CD4-positive, alpha-beta T cell treated with Interferon gamma for 1 hour (primary cell): ENCODE measurements around the gene MBD5.

Source experiments
- DNase-seq: peaks from one replicate; pipeline ENCODE4 v3.0.0-alpha.2; 2020

MBD5 gene

DNA sequence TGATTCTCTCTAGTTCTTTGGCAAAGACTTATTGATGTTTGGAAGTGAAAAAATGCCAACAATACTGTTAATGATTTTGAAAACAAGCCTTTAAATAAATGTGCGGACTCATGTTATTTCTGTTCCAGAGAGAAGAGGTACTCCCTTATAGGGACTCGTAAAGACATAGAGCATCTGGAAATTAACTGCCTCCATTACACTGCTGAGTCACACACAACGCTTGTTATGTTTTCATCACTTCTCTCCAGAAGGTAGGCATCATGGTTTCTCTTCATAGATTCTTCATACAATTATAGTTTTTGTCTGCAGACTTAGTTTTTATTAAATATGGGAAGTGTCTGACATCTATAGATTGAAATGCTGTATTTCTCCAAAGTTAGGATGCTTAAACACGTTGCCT lies 321.2 kb downstream of the MBD5 start:
- DNase-seq: no peak

DNA sequence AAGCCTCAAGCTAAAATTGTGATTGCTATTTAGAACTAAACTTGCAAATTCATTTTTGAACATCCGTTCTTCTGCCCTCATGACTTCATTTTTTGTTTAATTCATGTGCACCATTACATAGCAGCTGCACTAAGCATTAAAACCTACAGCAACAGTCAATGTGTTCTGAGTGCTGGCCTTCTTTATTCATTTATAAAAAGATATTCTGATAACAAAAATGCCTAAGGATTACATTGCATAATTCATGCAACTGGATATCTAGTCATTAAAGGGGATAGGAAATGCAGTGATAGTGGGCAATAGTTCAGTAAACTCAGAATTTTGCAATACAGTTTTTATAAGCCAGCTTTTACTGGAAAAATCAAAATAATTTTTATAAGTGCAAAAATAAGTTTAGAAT lies 329.3 kb downstream of the MBD5 start:
- DNase-seq: no peak

DNA sequence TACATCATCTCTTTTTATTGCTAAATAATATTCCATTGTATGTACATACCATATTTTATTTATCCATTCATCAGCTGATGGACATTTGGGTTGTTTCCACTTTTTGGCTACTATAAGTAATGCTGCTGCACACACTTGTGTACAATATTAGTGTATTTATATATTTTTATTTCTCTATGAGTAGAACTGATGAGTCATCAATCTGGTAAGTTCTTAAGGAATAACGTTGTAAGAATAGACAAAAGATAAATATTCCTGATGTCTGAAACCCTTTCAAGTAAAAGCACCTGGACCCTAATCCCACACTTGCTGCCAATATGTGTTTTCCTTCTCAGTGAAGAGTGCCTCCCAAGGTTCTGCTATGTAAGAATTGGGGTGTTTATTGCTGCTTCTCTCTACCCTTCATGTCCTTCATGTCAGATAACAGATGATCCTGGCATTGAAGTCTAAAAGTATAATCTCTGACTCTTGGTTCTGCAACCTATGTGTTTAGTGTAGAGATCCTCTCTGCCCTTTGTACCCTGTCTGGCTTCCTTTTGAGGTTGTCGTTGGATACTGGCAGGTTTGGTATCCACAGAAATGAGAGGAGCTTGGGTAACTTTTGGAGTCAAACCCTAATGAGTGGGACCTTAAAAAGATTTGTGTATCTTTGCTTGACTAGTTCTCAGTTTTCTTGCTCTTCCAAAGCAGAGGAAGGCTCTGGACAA lies 330.7 kb downstream of the MBD5 start:
- DNase-seq: no peak

DNA sequence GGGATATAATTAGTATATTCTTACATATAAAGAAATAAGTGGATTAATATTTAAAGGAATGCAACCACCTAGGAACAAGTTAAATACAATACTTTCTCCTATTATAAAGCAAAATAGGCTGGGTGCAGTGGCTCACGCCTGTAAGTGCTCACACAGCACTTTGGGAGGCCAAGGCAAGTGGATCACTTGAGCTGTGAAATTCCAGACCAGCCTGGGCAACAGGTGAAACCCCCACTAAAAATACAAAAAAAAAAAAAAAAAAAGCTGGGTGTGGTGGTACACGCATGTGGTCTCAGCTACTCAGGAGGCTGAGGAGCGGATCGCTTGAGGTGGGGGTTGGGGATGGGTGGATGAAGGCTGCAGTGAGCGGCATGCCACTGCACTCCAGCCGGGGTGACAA lies 337.5 kb downstream of the MBD5 start:
- no peak for DNase-seq

DNA sequence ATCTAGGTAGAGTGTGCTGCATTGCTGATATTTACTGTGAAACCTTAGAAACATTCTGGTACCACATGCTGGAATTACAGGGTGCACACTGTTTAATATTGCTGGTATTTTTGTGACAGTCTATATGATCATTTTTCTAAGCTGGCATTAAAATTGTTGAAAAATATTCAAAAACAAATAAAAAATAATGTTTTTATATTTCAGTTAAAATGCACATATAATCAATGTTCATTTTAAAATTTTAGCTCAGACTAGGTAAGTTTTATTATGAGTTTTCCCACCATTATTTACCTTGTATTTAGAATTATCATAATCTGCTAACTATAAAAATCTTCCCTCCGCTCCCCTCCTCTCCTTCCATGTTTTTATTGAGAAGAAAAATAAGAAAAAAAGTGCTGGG lies 339.8 kb downstream of the MBD5 start:
- DNase-seq: no peak

DNA sequence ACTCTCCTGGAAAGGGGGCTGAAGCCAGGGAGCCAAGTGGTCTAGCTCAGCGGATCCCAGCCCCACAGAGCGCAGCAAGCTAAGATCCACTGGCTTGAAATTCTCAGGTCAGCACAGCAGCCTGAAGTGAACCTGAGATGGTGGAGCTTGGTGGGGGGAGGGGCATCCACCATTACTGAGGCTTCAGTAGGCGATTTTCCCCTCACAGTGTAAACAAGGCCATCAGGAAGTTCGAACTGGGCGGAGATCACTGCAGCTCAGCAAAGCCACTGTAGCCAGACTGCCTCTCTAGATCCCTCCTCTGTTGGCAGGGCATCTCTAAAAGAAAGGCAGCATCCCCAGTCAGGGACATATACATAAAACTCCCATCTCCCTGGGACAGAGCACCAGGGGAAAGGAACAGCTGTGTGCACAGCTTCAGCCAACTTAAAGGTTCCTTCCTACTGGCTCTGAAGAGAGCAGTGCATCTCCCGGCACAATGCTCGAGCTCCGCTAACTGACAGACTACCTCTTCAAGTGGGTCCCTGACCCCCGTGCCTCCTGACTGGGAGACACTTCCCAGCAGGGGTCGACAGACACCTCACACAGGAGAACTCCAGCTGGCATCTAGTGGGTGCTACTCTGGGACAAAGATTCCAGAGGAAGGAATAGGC lies 341.4 kb downstream of the MBD5 start:
- no peak for DNase-seq

DNA sequence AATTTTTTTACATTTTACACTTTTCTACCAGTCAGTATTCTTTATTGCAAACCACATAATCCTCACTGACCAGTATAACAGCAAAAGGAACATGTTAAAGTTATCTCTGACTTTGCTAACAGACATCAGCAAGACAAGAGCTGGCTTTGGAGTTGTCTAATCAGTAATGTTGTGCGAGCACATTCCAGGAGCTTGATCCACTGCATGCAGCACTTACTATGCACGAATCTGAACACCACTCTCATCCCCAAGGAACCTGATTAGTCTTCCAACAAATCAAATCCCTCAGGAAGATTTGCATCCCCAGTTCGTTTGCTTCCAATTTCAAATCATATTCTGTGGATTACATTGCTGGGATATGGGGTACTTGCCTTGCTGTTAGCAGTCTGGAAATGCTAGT lies 354.3 kb downstream of the MBD5 start:
- no peak for DNase-seq

DNA sequence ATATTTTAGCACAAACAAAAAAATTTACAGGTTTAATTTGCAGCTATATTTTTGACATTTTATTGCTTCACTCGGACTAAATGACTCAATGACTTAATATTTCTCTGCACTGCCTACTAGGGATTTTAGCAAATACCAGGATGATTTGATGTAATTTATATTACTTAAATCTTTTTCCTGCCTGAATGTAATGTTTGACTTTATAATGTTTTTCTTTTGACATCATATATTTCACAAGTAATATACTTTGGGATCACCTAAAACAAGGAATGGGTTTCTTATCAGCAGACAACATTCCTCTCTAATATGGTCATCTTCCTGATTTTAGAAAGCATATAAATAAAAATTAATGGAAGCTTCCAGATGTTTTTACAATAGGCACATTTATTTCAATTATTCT lies 370.4 kb downstream of the MBD5 start:
- no peak for DNase-seq

DNA sequence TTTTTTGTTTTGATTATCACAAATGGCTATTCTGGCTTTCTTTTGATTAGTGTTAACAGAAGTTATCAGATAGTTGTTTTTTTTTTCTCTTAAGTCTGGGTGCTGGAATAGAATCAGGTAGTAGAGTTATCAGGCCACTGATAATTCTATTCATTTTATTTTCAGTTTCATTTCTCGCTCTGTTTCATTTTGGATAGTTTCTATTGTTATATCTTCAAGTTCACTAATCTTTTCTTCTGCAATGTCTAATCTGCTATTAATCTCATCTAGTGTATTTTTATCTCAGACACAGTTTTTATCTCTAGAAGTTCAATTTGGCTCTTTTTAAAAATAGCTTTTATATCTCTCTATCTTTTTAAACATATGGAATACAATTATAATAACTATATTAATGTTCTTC lies 381.9 kb downstream of the MBD5 start:
- no peak for DNase-seq

DNA sequence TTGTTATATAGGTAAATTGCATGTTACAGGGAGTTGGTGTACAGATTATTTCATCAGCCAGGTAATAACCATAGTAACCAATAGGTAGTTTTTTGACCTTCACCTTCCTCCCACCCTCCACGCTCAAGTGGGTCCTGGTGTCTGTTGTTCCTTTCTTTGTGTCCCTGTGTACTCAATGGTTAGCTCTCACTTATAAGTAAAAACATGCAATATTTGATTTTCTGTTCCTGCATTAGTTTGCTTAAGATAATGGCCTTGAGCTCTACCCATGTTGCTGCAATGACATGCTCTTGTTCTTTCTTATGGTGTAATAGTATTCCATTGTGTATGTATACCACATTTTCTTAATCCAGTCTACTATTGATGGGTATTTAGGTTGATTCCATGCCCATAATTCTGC lies 390.0 kb downstream of the MBD5 start:
- DNase-seq: no peak

DNA sequence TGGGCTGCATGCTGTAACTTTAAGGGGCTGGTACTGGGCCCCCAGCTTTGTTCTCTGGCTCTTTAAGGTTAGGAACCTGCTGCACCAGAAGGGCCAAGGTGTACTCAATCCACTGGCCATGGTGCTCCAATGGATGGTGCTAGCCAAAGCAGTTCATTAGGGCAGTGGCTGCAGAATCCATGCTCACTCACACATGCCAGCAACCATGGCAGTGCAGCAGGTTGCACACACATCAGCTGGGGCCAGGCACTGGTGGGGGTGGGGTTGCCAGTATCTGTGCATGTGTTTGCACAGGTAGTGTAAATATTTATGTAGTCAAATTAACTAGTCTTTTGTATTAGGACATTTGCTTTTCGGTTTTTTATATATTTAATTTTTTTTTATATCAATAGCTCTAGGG lies 395.4 kb downstream of the MBD5 start:
- no peak for DNase-seq

DNA sequence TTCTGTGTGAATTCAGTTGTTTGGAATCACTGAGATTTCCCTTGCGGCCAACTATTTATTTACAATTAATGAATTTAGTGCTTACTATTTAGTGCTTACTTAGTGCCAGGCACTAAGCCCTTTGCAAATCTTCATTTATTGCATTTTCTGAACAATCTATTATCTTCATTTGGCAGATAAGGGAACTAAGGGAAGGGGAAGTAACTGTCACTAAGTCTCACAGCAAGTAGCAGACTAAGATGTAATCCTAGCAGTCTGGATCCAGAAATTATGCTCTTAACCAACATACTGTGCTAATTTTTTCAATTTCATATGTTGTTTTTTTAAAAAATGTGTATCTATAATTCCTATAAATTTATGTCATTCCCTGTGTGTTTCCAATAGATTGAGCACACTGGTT lies 409.2 kb downstream of the MBD5 start:
- DNase-seq: no peak

DNA sequence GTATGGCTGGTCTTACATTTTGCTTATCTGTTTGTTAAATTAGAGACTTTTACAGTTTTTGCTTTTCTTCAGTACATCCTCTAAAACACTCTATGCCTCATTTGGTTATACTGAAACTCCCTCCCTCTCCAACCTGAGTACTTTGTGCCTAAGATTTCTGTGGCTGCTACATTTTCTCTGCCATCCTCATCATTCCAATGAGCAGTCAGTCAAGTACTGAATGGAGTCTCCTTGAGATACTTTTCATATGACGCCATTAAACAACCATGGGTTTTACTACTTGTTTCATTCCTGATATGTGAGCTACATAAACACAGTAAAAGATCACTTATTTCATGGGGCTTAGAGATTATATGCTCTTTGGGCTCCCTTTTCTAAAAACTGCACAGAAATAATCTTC lies 427.0 kb downstream of the MBD5 start:
- DNase-seq: no peak

DNA sequence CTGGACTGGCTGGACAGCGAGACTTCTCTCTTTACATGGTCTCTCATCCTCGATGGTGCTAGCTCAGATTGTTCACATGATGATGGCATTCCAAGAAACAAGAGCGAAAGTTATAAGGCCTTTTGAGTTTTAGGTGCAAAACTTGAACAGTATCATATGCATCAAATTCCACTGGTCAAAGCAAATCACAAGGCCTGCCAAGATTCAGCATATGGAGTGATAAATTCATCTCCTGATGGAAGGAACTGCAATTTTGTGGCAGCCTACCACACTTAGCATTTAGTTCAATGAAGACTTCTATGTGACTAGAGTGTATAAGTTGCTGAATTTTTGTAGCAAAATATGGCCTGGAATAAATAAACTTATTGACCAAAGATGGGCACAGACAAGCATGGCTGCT lies 429.6 kb downstream of the MBD5 start:
- no peak for DNase-seq

DNA sequence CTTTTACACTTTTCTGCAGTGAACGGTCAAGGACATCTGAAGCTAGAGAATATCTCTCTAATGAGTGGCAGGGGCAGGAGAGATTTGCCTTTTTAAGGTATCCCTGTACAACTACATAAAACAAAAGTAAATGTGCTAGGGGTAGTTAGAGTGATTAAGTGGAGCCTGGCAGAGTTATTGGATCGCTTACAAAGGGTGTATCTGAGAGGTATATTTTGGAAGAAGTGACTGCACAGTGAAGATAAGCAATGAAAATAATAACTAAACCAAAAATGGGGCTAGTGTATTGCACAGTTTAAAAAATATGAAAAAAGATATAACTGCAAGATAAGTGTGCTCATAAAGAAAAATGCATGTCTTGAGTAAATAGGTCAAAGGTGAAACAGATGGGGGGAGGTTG lies 430.2 kb downstream of the MBD5 start:
- no peak for DNase-seq

DNA sequence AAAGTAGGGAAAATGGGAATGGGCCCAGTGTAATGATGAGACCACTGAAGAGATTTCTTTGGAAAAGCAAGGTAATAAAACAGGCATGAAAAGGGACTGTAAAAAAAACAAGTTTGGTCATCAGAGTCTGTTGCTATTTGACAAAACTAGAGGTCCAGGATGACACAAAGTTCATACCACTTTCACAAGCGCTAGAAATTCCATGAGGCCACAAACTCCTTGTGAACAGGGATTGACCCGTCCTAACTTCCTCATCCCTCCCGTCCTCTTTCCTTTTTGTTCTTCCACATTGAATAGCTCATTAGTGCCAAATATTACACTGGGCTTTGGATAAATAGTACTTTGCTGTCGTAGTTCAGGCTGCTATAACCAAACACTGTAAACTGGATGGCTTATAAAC lies 434.9 kb downstream of the MBD5 start:
- no peak for DNase-seq

DNA sequence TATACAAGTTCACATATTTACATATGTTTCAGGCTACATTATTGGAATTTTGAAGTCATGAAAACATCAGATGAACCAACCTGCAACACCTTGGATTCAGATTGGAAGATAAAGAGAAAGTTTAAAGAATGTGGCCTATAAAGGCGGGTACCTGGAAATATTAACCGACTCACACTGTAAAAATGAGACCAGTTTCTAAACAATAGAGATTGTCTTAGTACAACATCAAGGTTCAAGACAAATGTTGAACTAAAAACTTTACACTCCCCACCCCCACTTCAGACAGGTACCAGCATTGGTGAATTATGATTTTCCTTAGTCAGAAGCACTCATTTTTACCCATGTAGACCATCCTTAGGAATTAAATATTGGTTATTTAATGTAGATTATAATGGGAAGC lies 437.3 kb downstream of the MBD5 start:
- no peak for DNase-seq

DNA sequence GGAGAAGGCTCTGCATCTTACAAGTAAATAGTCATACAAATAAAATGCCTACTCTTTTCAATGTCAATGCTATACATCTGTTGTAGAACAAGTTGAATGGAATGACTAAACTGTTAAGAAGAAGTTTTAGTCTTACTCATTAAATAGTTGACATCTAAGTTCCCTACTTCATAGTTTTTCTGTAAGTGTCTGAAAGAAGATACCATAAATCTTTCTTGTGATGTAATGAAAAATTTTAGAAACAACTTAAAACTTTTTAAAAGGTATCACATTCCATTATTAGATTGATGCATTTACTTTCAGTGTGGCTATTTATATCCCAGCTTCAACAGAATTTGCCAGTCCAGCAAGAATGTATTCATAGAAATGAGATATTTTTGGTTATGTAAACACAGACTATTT lies 438.5 kb downstream of the MBD5 start:
- DNase-seq: no peak

DNA sequence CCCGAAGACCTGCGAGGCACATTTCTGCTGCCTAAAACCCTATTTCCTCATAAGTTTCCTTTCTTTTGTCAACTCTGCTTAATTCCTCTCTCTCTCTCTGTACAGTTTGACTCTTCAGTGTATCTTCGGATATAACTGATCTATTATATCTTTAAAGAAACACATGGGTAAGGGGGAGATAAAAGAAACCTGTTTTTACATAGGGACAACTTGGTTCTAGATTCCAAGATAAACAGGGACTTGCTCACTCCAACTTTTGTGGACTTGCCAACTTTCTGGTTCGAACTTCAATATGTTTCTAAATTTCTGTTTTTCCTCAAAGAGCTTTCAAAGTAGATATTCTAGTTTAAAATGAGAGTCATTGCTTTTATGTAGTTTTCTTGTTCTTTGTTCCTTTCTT lies 441.0 kb downstream of the MBD5 start:
- DNase-seq: no peak

DNA sequence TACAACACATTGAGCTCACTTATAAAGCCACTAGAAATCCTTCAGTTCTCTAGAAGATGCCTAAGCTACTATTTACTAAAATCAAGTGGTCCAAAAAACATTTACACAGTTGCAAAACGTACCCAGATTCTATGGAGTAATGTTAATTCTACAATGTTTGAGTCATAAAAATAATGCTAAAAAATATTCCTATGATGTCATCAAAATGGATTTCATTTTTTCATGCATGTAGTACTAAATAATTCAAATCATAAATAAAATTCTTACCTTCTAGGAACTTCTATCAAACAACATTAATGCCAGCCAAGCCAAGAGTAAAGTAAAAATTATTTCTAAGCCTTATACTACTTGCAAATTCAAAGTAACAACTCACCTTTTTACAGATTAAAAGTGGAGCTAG lies 454.7 kb downstream of the MBD5 start:
- no peak for DNase-seq

DNA sequence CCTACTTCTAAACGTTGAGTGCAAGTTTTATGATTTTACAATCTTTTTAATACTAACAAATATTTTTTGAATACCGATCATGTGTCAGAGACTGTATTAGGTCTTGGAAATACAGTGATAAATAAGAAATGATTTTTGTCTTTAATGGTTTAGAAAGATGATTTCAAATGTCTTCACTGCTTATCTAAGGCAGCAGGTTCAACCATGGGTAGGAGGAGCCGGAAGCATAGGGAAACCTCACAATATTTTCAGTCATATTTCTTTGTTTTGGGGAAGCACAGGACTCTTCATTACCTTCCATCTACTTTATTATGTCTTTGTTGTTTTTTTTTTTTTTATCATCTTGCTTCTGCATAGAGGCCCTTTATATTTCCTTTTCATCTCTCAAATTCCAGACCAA lies 458.5 kb downstream of the MBD5 start:
- no peak for DNase-seq

DNA sequence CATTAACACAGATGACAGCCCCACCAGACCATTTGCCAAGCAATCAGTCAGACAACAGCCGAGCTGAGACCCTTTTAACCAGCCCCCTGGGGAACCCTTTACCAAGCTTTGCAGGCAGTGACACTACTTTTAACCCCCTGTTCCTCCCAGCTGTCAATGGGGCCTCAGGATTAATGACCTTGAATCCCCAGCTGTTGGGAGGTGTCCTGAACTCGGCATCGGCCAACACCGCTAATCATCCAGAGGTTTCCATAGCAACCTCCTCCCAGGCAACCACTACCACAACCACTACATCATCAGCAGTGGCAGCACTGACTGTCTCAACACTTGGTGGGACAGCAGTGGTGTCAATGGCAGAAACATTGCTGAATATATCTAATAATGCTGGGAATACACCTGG lies 462.8 kb downstream of the MBD5 start:
- no peak for DNase-seq

DNA sequence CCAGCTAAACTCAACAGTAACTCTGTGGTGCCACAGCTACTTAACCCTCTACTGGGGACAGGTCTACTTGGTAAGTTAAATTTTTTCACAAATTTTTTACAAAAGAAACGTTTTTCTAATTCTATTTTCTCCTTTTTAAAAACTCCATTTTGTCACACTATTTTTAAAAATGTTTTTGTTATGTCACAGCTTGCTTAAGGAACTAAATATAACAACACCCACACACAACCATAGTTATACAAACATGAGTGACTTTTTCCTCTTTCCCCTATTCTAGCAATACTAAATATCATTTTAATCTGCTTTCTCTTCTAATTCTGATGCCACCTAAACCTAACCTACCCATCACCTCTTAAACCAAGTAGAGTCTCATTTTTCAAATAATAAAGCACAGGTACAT lies 463.2 kb downstream of the MBD5 start:
- no peak for DNase-seq

DNA sequence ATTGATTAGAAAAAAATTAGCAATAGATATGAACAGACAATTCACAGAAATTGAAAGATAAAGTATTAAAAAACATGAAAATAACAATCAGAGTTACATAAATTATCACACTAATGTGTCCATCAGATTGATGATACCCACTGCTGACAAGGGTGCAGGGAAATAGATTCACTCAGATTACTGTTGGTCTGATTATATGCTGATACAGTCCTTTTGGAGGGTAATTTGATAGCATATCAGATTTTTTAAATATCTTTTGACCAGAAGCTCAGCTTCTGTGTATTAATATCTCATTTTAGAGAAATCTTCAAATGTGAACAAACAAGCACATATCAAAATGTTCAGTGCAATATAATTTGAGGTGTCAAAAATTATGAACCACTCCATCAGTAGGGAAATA lies 465.8 kb downstream of the MBD5 start:
- DNase-seq: no peak

DNA sequence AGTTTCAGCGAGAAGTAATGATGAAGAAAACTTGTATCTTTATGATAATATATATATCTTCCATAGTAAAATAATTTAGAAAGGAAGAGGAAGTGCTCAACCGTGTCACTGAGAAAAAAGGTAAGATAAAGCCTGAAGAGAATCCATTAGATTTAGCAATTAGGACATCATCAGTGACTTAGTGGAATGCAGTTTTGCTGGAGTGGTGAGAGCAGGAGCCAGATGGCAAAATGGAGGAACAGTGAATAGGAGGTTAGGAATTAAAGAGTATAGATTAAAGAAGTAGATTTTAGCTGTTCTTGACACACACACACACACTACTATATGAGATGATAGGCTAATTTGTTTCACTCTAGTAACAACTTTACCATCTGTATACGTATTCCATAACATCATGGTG lies 466.5 kb downstream of the MBD5 start:
- no peak for DNase-seq
